ENCODE results near the gene CFB.
"Not testable (repeated sequence)": the region's sequence is repeated elsewhere in the genome, so short reads cannot be mapped to it uniquely, and the experiment has no call there.

CFB gene

DNA sequence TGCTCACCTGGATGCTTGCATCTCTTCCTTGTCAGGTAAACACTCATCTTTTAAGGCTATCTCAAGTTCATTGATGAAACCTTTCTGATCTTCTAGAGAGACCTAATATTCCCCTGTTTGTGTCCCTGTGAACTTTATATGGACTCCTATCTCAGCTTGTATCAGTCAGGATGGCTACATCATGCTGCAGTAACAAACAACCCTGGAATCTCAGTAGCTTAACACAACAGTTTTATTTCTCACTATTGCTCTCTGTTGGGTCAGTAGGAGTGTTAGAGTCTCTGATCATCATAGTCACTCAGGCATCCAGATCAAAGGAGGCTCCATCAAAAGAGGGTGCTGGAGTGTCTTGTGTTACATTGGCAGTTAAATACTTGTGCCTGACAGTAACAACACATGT is 30.5 kb upstream of the CFB start:
- no peak for DNase-seq

GRCh38 chr6:31915756-31916155 is 30.1 kb upstream of the CFB start:
- DNase-seq: no peak

GRCh38 chr6:31918069-31918720 is 27.7 kb upstream of the CFB start:
- no peak for DNase-seq

DNA sequence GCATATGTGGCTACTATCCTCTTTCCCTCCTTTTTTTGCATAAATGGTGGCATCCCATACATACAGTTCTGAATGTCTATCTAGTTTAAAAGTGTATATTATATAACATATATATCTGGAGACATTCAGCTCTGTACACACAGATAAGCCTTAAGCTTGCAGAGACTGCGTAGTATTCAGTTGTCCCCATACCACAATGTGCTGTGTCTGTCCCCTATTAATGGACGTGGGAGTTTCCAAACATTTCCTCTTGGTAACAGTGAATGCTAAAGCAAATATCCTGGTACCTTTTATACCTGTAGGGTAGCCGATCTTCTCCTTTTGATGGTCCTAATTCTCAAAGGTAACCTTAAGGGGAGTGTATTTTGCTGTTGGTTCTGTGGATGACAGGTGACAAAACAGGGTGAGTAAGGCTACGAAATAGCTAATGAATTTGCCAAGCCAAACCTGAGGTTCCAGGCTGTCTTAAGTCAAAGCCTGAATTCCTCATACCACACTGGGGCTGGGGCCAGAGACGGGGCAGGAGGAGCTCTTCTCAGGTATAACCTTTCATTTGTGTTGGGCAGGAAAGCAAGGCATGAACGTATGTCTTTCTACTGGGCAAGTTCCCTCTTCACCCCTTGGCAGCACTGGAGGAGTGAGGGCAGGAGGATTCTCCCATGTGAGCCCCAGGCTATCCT is 26.1 kb upstream of the CFB start:
- DNase-seq: no peak

DNA sequence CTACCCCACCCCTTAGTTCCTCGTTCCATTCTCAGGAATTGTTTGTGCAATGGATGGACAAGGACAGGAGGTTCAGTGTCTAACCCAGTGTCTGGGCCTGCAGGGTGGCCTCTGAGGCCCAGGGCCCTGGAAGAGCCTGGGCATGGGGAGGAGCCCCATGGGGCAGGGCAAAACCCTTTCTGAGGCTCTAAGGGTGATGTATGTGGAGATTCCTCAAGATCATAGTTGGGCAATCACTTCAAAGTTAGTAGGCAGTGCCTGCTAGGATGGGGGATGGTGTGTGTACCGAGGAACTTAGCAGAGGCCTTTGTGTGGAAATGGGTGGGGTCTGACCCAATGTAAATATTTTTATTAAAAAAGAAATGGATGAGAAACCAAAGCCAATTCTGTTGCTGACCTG is 25.1 kb upstream of the CFB start:
- no peak for DNase-seq

DNA sequence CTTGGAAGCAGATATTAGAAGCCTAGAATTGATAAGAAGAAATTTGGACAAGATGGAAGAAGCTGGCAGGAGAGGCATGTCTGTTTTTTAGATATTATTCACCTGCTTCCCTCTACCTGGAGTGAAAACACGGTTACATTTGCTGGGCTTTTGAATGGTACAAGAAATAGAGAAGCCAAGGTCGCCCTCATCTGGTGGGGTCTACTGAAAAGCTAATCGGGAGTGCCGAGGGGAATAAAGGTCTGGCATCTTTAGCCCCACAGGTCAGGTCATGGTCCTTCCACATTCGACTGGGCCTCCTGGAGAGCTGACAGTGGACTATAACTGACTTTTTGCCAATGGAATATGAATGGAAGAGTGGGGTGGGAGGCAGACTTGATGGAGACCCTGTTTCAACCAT is 23.0 kb upstream of the CFB start:
- DNase-seq: no peak

DNA sequence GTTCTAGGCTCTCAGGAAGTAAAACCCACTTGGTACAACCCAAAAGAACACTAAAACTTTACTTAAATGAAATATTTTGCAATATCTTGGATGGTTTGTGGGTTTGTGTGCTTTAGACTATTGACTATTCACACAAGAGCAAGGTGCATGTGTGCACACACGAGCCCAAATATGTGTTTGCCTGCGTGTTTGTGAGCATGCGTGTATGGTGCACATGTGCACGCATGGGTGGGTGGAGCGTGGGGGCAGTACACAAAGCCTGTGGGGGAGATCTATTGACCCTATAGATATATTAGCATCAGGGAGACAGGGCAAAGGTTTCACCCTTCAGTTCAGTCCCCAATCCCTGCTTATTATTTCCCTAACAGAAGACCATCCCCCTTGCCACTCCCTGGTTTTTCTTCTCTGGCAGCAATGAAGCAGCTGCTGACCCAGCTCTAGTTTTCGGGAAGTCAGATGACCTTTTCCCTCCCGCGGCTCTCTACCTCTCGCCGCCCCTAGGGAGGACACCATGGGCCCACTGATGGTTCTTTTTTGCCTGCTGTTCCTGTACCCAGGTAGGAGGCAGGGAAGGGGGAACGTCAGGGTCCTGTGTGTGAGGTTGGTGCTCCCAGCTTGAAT is 18.5 kb upstream of the CFB start, which contains the start of gene C2:
C2 (plus strand) TSS at position 476 of the 621 bp plus-strand sequence; CDS start at position 512, 36 bp downstream.
- no peak for DNase-seq

DNA sequence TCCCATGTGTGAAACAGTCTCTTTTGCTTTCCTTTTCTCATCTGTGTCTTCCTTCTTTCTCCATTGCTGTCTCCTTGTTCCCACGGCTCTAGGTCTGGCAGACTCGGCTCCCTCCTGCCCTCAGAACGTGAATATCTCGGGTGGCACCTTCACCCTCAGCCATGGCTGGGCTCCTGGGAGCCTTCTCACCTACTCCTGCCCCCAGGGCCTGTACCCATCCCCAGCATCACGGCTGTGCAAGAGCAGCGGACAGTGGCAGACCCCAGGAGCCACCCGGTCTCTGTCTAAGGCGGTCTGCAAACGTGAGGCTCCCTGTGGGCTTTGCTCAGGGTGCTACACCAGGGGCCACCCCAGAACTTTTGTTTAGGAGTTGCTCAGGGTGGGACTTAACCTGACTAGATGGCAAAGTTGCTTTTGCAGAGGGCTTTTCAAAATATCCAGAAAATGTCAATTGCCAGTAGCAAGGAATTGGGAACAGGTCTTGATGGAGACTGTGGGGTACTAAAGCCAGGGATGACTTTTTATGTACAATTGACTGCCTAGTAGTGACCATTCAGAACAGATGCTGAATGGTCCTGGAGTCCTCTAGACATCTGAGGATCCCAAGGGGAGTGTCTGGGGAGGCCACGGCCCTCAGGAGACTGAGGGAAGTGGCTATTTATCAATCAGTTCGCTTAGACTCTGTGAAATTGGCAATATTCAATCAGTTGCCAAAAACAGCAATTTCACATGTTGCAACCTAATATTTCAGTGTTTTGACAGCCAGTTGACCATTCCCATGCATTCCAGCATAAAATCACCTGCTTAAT is 17.8 kb upstream of the CFB start:
- DNase-seq: no peak

DNA sequence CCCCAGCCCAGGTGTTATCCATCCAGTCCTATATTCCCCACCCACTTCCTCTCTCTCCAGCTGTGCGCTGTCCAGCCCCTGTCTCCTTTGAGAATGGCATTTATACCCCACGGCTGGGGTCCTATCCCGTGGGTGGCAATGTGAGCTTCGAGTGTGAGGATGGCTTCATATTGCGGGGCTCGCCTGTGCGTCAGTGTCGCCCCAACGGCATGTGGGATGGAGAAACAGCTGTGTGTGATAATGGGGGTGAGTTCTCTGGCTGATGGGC is 17.3 kb upstream of the CFB start:
- no peak for DNase-seq

DNA sequence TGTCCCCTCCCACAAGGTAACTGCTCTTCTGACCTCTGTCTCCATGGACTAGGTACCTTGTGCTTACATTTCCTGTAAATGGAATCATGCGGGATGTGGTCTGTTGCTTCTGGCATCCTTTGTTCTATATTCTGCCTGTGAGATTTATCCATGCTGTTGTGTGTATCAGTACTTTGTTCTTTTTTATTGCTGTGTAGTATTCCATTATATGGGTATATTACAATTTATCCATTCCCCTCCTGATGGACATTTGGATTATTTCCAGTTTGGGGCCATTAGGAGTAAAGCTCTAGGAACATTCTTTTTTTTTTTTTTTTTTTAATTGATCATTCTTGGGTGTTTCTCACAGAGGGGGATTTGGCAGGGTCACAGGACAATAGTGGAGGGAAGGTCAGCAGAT is 14.9 kb upstream of the CFB start:
- no peak for DNase-seq

- DNase-seq: not testable (repeated sequence)
Measured at GRCh38 chr6:31932137-31932536, 13.8 kb upstream of the CFB start.

DNA sequence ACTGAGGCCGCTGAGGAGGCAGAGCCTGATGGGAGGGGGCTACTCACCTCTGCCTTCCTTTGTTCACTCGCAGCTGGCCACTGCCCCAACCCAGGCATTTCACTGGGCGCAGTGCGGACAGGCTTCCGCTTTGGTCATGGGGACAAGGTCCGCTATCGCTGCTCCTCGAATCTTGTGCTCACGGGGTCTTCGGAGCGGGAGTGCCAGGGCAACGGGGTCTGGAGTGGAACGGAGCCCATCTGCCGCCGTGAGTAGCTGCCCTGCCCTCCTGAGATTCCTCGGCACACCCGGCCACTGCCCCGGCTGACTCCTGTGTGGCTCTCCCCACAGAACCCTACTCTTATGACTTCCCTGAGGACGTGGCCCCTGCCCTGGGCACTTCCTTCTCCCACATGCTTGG is 12.4 kb upstream of the CFB start:
- no peak for DNase-seq

DNA sequence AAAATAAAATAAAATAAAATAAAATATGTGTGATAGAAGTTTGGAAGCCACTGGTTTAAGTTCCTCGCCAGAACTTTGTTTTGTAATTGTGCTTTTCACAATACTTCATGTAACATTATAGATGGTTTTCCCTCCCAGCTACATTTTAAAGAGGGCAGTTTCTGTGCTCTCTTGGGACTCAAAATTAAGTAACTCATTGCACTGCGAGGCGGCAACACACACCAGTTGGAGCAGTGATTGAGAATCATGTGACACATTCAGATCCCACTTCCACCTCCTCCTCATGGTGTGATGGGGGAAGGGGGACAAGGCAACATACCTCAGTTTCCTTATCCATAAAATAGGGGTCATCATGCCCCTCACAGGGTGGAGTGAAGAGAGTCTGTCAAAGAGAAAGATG is 10.9 kb upstream of the CFB start:
- no peak for DNase-seq

DNA sequence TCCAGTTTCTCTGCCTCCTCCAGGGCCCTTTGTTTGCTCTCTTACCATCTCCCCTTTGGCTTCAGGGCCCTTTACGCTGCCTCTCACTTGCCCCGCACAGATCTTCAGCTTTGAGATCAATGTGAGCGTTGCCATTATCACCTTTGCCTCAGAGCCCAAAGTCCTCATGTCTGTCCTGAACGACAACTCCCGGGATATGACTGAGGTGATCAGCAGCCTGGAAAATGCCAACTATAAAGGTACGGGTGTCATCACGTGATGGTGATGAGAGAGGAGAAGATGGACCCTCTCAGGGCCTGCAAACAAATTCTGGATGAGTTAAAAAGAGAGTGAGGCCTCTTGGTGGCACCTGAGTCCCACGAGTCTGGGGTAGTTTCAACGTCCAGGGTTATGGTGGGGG is 10.1 kb upstream of the CFB start:
- DNase-seq: no peak

DNA sequence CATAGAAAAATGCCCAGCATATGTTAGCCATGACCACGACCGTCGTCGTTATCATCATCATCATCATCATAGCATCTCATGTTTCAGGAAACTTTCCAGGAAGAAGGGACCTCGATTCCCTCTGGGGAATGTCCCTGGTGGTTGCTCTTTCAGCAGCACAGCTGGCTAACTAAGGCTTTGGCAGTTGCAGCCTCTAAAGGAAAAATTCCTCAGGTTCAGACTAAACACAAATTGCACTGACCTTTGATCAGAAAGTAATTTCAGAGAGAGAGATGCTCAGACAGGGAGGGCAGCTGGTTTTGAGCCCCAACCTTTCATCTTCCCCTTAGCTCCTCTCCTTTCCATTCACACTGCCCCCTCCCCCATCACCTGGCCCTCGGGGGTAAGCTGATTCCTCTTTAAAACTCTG is 5.6 kb upstream of the CFB start:
- DNase-seq: peak; percentile 29

DNA sequence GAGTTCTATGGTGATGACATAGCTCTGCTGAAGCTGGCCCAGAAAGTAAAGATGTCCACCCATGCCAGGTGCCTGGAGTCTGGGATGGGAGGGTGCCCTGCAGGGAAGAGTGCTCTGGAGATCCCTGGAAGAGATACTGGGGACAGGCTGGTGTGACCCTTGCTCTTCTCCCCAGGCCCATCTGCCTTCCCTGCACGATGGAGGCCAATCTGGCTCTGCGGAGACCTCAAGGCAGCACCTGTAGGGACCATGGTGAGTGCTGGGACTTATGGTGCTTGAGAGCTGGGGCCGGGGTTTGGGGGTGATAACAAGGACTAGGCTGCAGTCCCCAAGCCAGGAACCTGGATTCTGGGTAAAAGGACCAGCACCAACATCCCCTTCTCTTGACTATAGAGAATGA is 2.2 kb upstream of the CFB start:
- no peak for DNase-seq

DNA sequence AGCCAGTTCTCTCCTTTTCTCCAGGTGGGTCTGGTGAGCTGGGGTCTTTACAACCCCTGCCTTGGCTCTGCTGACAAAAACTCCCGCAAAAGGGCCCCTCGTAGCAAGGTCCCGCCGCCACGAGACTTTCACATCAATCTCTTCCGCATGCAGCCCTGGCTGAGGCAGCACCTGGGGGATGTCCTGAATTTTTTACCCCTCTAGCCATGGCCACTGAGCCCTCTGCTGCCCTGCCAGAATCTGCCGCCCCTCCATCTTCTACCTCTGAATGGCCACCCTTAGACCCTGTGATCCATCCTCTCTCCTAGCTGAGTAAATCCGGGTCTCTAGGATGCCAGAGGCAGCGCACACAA is 765 bp upstream of the CFB start:
- DNase-seq: no peak

DNA sequence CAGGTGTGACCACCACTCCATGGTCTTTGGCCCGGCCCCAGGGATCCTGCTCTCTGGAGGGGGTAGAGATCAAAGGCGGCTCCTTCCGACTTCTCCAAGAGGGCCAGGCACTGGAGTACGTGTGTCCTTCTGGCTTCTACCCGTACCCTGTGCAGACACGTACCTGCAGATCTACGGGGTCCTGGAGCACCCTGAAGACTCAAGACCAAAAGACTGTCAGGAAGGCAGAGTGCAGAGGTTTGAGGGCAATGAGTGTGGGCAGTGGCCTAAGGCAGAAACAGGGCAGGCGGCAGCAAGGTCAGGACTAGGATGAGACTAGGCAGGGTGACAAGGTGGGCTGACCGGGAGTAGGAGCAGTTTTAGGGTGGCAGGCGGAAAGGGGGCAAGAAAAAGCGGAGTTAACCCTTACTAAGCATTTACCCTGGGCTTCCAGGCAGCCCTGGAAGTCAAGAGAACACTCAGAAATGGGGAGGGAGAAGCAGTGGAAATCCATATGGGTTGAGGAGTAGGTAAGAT is 533 bp downstream of the CFB start:
- no peak for DNase-seq

- no peak for DNase-seq
Measured at GRCh38 chr6:31947070-31947675, 1.3 kb downstream of the CFB start.

DNA sequence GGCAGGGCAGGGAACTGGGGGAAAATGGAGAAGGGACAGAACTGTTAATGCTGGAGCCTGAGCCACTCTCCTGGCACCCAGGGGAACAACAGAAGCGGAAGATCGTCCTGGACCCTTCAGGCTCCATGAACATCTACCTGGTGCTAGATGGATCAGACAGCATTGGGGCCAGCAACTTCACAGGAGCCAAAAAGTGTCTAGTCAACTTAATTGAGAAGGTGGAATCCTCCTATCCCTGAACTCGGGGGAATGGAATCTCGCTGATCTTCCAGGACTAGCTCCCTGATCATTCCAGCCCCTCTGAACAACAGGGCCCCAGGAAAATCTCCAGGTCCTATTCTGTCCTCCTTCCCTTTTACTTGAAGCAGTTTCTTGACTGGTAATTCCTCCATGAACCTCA is 2.0 kb downstream of the CFB start:
- DNase-seq: no peak

DNA sequence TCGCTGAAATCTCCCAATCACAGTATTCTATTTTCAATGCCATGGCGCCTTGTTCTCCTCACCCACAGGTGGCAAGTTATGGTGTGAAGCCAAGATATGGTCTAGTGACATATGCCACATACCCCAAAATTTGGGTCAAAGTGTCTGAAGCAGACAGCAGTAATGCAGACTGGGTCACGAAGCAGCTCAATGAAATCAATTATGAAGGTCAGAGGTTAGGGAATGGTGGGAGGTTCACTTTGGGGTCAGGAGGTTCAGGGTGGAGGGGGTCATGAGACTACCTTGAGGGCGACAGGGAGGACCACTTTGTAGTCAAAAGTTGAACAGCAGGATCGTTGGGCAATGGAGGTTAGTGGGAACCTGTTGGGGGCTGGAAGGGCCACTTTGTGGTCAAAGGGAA is 2.4 kb downstream of the CFB start:
- no peak for DNase-seq

DNA sequence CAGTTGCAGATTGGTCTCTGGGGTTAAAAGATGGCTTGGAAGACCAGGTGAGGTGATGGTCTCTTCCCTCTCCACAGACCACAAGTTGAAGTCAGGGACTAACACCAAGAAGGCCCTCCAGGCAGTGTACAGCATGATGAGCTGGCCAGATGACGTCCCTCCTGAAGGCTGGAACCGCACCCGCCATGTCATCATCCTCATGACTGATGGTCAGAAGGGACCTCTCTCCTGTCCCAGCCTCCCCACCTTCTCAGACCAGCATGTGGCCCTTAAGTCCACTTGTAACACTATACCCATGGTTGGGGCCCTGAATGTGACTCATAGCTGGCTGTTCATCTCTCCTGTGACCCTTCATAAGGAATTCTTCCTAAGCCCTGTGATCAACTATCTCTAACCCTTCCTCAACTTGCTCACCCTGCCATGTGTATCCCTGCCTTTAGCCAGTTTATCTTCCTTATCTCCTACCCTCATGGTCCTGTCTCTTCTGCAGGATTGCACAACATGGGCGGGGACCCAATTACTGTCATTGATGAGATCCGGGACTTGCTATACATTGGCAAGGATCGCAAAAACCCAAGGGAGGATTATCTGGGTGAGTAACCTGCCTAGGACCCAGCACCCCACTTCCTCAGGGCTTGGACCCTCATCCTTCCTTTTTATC is 3.0 kb downstream of the CFB start:
- DNase-seq: no peak

Data from fibroblast of skin of abdomen (primary cell).